B cell (primary cell): Measurements from ENCODE around the gene VPS8. TPM values are rescaled to one million over a fixed set of nuclear protein-coding genes. Genes with fewer than 3 reads are reported as not detected.

Experiments
- ATAC-seq: fragments of 200-7000 bp; cut with Tn5 transposase; one replicate; pipeline ENCODE4 v1.10.0; 2021; ENCODE audit warnings: low read depth, mild to moderate bottlenecking, moderate number of reproducible peaks, moderate library complexity
- CTCF ChIA-PET: fragments of 350-600 bp; sonication (Branson Sonifier 250); formaldehyde crosslinking; loops from one replicate; lab custom pipeline; 2021; ENCODE audit warnings: antibody characterized with exemption, inconsistent platforms; lab: Charles Lee
- POLR2A ChIA-PET: fragments of 350-600 bp; sonication (Branson Sonifier 250); formaldehyde crosslinking; loops from one replicate; lab custom pipeline; 2021; ENCODE audit warnings: antibody characterized with exemption; lab: Charles Lee
- DNase-seq: peaks from one replicate; pipeline ENCODE4 v3.0.0; 2013
- H2AFZ ChIP-seq: 2 replicates; pipeline ENCODE4 v1.6.1; 2012; ENCODE audit warnings: mild to moderate bottlenecking, low read depth, low read length; ENCODE audit not compliant: insufficient read depth, poor library complexity, severe bottlenecking
- H3K27ac ChIP-seq, 2 donors: 1 replicate in 1 of 2; 2 replicates in 1 of 2; pipeline ENCODE4 v1.5.1; 2012 to 2013; ENCODE audit warnings: low read length in 2 of 2, mild to moderate bottlenecking in 2 of 2, moderate library complexity in 1 of 2
- H3K27me3 ChIP-seq, 4 experiments: fragments of 200-600 bp in 1 of 4; sonication (generic) in 1 of 4; replicated peaks in 1 of 4; 1 replicate in 2 of 4; 2 replicates in 2 of 4; pipeline versions ENCODE4 v1.6.1 to v1.7.0; 2013 to 2016; ENCODE audit warnings: low read length in 3 of 4, mild to moderate bottlenecking in 2 of 4, mixed read lengths in 1 of 4, moderate library complexity in 1 of 4; ENCODE audit not compliant: insufficient read depth in 4 of 4, control insufficient read depth in 3 of 4; ENCODE audit errors: control extremely low read depth in 1 of 4
- H3K36me3 ChIP-seq, 2 experiments: replicated peaks in 1 of 2; 1 replicate in 1 of 2; 2 replicates in 1 of 2; pipeline versions ENCODE4 v1.6.1 to v1.7.1; 2013; ENCODE audit warnings: low read length in 1 of 2; ENCODE audit not compliant: insufficient read depth in 2 of 2, control insufficient read depth in 1 of 2; ENCODE audit errors: control extremely low read depth in 1 of 2, extremely low read depth in 1 of 2
- H3K4me1 ChIP-seq, 2 donors: fragments of 200-600 bp in 1 of 2; sonication (generic) in 1 of 2; 1 replicate in 1 of 2; 2 replicates in 1 of 2; pipeline versions ENCODE4 v1.5.1 to v1.6.1; 2013 to 2017; ENCODE audit warnings: low read length in 2 of 2; ENCODE audit not compliant: control insufficient read depth in 2 of 2, insufficient read depth in 2 of 2
- H3K4me2 ChIP-seq: replicated peaks from 2 replicates; pipeline ENCODE3; 2012; ENCODE audit warnings: mild to moderate bottlenecking, low read depth, low read length; ENCODE audit not compliant: poor library complexity, severe bottlenecking
- H3K4me3 ChIP-seq, 5 experiments: fragments of 200-600 bp in 1 of 5; sonication (generic) in 1 of 5; 1 replicate in 3 of 5; 2 replicates in 2 of 5; pipeline versions ENCODE4 v1.5.1 to v1.7.0; 2011 to 2016; ENCODE audit warnings: low read length in 4 of 5, mild to moderate bottlenecking in 4 of 5, low read depth in 2 of 5, control low read depth in 1 of 5, moderate library complexity in 1 of 5; ENCODE audit not compliant: insufficient read depth in 1 of 5; ENCODE audit errors: control extremely low read depth in 1 of 5, extremely low read depth in 1 of 5
- H3K79me2 ChIP-seq: fragments of 200-600 bp; sonication (generic); one replicate; pipeline ENCODE4 v1.6.0; 2016; ENCODE audit warnings: low read length; ENCODE audit not compliant: control insufficient read depth, insufficient read depth
- H3K9ac ChIP-seq: fragments of 200-600 bp; sonication (generic); 2 replicates; pipeline ENCODE4 v1.6.1; 2017; ENCODE audit warnings: mild to moderate bottlenecking, low read length, moderate library complexity
- H3K9me3 ChIP-seq, 3 donors: one replicate each; pipeline versions ENCODE4 v1.6.1 to v1.7.1; 2013; ENCODE audit warnings: low read length in 2 of 3; ENCODE audit not compliant: control insufficient read depth in 2 of 3, insufficient read depth in 1 of 3; ENCODE audit errors: control extremely low read depth in 1 of 3
- H4K20me1 ChIP-seq: 2 replicates; pipeline ENCODE4 v1.6.0; 2012; ENCODE audit warnings: mild to moderate bottlenecking, low read length; ENCODE audit not compliant: insufficient read depth, control insufficient read depth, poor library complexity, severe bottlenecking
- H3K27ac Mint-ChIP-seq: one replicate; pipeline ENCODE4 v1.8.0; 2021; ENCODE audit warnings: mixed read lengths
- H3K27me3 Mint-ChIP-seq: one replicate; pipeline ENCODE4 v1.8.0; 2021; ENCODE audit warnings: mixed read lengths
- H3K4me1 Mint-ChIP-seq: one replicate; pipeline ENCODE4 v1.8.0; 2021; ENCODE audit warnings: mixed read lengths
- H3K4me3 Mint-ChIP-seq: one replicate; pipeline ENCODE4 v1.8.0; 2021; ENCODE audit warnings: mixed read lengths
- H3K9me3 Mint-ChIP-seq: one replicate; pipeline ENCODE4 v1.8.0; 2022; ENCODE audit warnings: mixed read lengths; ENCODE audit not compliant: insufficient read depth
- EZH2 ChIP-seq: IDR thresholded peaks from 2 replicates; pipeline ENCODE4 v1.6.1; 2012; ENCODE audit warnings: borderline replicate concordance, low read depth, mild to moderate bottlenecking, moderate library complexity, low read length; ENCODE audit not compliant: insufficient read depth, poor library complexity, severe bottlenecking
- WGBS: methylation state at CpG from one replicate; pipeline ENCODE4 v1.1.5; 2013; ENCODE audit warnings: missing lambda C conversion rate; ENCODE audit not compliant: insufficient coverage; 5-methylcytosine and 5-hydroxymethylcytosine counted together
- intact Hi-C: fragments of 100-400 bp; cut with micrococcal nuclease; formaldehyde crosslinking; loops from one replicate; pipeline ENCODE4 v1.10.0; 2022
- polyA plus RNA-seq: library from polyadenylated mRNA; depleted of rRNA; stranded (reverse); fragments of >200 nt; gene quantifications from 2 replicates; pipeline ENCODE4 v1.2.3, GENCODE V29; 2012
- total RNA-seq, 2 donors: library from RNA; stranded (reverse); fragments of 120-200 nt in 1 of 2; gene quantifications; 1 replicate in 1 of 2; 2 replicates in 1 of 2; pipeline versions ENCODE4 v1.2.3 to v1.2.4, GENCODE V29; 2013 to 2022
- TF ChIP-seq, protein P1 (sequence below): fragments of 200-600 bp; IDR thresholded peaks from one replicate; pipeline ENCODE4 v1.8.0; 2022; ENCODE audit warnings: antibody characterized with exemption, mild to moderate bottlenecking

Gene VPS8
- total and polyA plus RNA-seq, 2 donors (not counting 1 experiment from before 2014, with no cell fraction given): 18.3 to 95.6 TPM

DNA sequence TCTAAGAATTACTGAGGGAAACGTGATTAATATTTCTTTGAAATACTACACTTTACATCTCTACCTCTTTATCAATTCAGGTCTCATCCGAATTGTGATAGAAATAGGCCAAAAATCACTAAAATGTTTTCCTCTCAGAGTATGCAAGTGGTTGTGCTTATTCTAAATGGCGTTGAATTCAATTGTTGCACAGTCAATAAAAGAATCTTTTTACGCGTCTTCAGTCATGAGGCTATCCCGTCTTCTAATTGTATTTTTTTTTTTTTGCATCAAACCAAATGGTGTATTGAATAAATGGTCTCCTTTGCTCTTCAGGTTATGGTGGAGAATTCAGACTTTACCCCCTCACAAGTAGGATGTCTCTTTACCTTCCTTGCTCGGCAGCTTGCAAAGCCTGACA, 112.6 kb downstream of the VPS8 start:
- no peak overlapping the region for H3K4me3 Mint-ChIP-seq
- Histone ChIP-seq H2AFZ (no peak overlapping the region), H3K9me3 (no peaks in the 10 kb centered on the region), H4K20me1 (no peaks in the 10 kb centered on the region), H3K27ac (no peak overlapping the region), H3K79me2 (no peaks in the 10 kb centered on the region), H3K9ac (no peak overlapping the region), H3K4me2 (no peak overlapping the region), H3K4me3 (no peak overlapping the region), H3K27me3 (no peaks in the 10 kb centered on the region), H3K36me3 (peaks cover 12 to 45% of the 10 kb centered on the region in 2 experiments), H3K4me1 (no peaks in the 10 kb centered on the region)
- no peak for TF ChIP-seq EZH2
- TF ChIP-seq, protein P1, sequence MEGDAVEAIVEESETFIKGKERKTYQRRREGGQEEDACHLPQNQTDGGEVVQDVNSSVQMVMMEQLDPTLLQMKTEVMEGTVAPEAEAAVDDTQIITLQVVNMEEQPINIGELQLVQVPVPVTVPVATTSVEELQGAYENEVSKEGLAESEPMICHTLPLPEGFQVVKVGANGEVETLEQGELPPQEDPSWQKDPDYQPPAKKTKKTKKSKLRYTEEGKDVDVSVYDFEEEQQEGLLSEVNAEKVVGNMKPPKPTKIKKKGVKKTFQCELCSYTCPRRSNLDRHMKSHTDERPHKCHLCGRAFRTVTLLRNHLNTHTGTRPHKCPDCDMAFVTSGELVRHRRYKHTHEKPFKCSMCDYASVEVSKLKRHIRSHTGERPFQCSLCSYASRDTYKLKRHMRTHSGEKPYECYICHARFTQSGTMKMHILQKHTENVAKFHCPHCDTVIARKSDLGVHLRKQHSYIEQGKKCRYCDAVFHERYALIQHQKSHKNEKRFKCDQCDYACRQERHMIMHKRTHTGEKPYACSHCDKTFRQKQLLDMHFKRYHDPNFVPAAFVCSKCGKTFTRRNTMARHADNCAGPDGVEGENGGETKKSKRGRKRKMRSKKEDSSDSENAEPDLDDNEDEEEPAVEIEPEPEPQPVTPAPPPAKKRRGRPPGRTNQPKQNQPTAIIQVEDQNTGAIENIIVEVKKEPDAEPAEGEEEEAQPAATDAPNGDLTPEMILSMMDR: no peak
- intact Hi-C loops: no loop called here
- no peaks in the 10 kb centered on the region for H3K4me1 Mint-ChIP-seq
- no peaks in the 10 kb centered on the region for H3K27me3 Mint-ChIP-seq
- POLR2A ChIA-PET: no interaction called here
- ATAC-seq (no peak), DNase-seq (no peak)
- H3K9me3 Mint-ChIP-seq: no peaks in the 10 kb centered on the region
- WGBS: 100% methylated on average over 1 of the region's 7 CpGs
- CTCF ChIA-PET: no interaction called here
- no peak overlapping the region for H3K27ac Mint-ChIP-seq

DNA sequence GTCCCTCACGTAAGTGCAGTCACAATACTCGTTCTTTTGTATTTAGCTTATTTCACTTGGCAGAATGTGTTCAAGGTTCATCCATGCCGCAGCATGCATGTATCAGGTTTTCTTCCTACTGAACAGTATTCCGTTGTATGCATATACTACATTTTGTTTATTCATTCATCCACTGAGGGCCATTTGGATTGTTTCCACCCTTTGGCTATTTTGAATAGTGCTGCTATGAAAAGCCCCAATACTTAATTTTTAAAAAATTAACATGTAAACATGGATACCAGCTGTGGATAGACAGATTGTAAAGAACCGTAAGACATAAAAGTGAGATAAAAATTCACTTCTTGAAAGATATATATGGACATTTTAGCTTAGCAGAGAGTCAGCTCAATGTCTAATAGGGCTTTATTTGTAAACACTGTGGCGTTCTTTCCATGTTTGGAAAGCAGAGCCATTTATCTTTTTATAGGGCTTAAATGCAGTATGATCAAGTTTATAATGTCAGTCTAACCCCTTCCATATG, 115.9 kb downstream of the VPS8 start:
- 100% methylated on average over 2 of the region's 6 CpGs for WGBS
- H4K20me1 ChIP-seq: no peaks in the 10 kb centered on the region
- no peaks in the 10 kb centered on the region for H3K9me3 Mint-ChIP-seq
- no peaks in the 10 kb centered on the region for H3K79me2 ChIP-seq
- no peak overlapping the region for H3K9ac ChIP-seq
- no peaks in the 10 kb centered on the region for H3K4me1 Mint-ChIP-seq
- H2AFZ ChIP-seq: no peak overlapping the region
- H3K4me1 ChIP-seq: no peaks in the 10 kb centered on the region
- ATAC-seq (no peak), DNase-seq (no peak)
- no peaks in the 10 kb centered on the region for H3K9me3 ChIP-seq
- POLR2A ChIA-PET: no interaction called here
- CTCF ChIA-PET: interaction anchor here (0.6 to 1.5 kb wide), 3 partner anchors 28 to 283 kb away, joined by 3 to 5 read pairs (median 3); no protein-coding TSS in a partner anchor
- TF ChIP-seq, protein P1: no peak
- no peak for TF ChIP-seq EZH2
- no peak overlapping the region for H3K27ac Mint-ChIP-seq
- H3K27me3 ChIP-seq: no peaks in the 10 kb centered on the region
- H3K27me3 Mint-ChIP-seq: no peaks in the 10 kb centered on the region
- H3K4me3 ChIP-seq: no peak overlapping the region
- no peak overlapping the region for H3K4me2 ChIP-seq
- no peak overlapping the region for H3K4me3 Mint-ChIP-seq
- H3K27ac ChIP-seq: no peak overlapping the region
- intact Hi-C loops: no loop called here
- peaks cover 26 to 50% of the 10 kb centered on the region in 2 experiments for H3K36me3 ChIP-seq
